HG03439 (cell line): ENCODE results near the gene NLGN1.
"Not testable (repeated sequence)": the region's sequence is repeated elsewhere in the genome, so short reads cannot be mapped to it uniquely, and the experiment has no call there.

Source experiments
- ATAC-seq: cut with Tn5 transposase; IDR thresholded peaks from one replicate; pipeline ENCODE4 v1.9.1; 2021; ENCODE audit warnings: mild to moderate bottlenecking, moderate library complexity; ENCODE audit not compliant: unreplicated experiment

The NLGN1 gene

GRCh38 chr3:173397161-173398110 is at the start of gene NLGN1:
Gene NLGN1 (plus strand): TSS chr3:173397744.
- ATAC-seq: no peak

DNA sequence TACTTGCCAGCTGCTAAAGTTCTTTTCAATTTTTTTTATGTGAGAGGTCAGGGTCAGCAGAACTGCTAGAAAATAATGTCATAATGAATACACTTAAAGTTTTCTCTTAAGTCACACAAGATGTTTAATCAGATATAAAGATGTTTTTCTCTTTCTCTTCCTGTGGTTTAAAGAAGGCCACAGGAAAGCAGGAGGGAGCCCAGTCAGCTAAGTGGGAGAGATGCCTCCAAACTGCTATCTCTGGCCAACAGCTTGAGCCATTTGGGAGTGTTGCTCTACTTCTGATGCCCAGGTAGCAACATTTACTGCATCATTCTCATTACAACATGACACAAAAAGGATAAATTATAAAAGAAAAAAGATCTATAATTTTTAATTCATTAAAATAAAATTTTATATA is 45.7 kb upstream of the NLGN1 start:
- no peak for ATAC-seq

DNA sequence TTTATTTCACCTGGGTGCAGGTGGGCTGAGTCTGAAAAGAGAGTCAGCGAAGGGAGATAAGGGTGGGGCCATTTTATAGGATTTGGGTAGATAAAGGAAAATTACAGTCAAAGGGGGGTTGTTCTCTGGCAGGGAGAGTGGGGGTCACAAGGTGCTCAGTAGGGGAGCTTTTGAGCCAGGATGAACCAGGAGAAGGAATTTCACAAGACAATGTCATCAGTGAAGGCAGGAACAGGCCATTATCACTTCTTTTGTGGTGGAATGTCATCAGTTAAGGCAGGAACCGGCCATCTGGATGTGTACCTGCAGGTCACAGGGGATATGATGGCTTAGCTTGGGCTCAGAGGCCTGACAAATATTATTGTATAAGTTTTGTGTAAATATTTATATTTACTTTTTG is 44.4 kb upstream of the NLGN1 start:
- not testable (repeated sequence) for ATAC-seq

GRCh38 chr3:173354124-173354523 is 43.4 kb upstream of the NLGN1 start:
- ATAC-seq: no peak

GRCh38 chr3:173371848-173372487 is 25.6 kb upstream of the NLGN1 start:
- ATAC-seq: no peak

- no peak for ATAC-seq
Measured at GRCh38 chr3:173380681-173381080, 16.9 kb upstream of the NLGN1 start.

GRCh38 chr3:173381936-173382335 is 15.6 kb upstream of the NLGN1 start:
- ATAC-seq: not testable (repeated sequence)

GRCh38 chr3:173395073-173395411 is 2.5 kb upstream of the NLGN1 start:
- ATAC-seq: peak; percentile 40

- peak; percentile 96 for ATAC-seq
Measured at GRCh38 chr3:173395412-173396181, 1.9 kb upstream of the NLGN1 start.

- no peak for ATAC-seq
Measured at GRCh38 chr3:173396191-173397041, 1.1 kb upstream of the NLGN1 start.

- ATAC-seq: no peak
Measured at GRCh38 chr3:173398111-173398479, 551 bp downstream of the NLGN1 start.

- ATAC-seq: no peak
Measured at GRCh38 chr3:173399044-173399443, 1.5 kb downstream of the NLGN1 start.

DNA sequence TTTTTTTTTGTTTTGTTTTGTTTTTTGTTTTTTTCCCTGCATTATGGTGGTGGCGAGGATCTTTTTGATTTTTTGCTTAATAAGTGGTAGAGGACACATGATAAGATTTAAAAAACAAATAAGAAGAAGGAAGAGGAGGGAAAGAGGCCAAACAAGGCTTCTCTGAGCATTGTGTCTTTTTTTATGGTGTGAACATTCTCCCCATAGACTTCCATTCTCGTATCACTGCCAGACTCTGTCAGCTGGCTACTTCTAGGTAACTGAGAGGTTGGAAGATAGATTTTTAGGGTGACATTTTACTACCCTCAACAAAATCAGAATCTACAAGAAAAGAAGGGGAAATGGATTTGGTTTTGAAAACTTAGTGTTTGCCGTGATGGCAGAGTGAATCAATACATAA is 3.8 kb downstream of the NLGN1 start:
- no peak for ATAC-seq

DNA sequence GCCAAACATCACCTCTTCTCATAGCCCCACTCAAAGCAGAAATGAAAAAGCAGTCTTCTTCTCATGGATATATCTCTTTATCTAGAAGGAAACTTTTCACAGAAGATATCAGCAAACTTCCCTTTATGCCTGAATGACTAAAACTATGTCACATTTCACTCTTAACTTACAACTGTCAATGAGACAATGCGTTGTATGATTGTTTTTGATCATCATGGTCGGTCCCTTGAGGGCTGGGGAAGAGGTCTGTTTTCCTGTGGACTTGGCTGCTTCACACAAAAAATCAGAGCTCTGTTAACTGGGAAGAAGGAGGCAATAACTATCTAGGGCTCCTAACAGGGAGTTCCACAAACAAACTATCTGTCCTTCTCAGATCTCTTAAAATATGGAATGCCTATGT is 5.1 kb downstream of the NLGN1 start:
- no peak for ATAC-seq

DNA sequence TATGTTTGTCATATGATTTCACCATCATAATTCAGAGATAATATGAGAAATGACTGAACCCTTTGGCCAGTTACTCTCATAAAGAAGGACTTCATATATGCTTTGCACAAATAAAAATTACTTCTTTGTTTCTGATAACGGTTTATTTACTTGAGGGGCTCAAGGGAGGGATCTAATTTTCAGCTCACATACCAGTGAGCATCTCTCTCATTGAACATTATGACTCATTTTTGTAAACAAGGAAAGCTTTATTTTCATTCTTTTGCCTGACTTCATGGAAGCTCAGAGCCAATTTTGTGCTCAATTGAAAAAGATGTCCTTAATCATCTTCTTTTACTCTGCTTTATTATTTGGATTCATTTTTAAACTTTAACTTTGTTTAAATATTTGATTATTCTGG is 5.8 kb downstream of the NLGN1 start:
- no peak for ATAC-seq

DNA sequence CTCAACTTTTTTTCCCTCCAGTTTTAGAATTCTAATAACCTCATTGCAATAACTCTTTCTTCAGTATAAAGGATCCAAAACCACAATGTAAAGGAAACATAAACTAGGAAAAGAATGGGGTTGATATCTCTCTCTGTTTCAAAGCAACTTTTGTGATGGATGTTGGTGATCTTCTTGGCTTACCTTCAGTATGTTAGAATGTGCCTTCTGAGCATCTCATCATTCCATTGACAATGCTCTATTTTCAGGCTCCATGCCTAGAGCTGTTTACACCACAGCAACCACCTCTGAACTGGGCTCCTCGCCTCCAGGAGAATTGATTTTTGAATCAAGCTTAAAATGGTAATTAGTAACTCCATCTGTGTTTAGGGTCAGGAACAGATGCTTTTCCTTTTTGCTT is 6.6 kb downstream of the NLGN1 start:
- ATAC-seq: no peak

DNA sequence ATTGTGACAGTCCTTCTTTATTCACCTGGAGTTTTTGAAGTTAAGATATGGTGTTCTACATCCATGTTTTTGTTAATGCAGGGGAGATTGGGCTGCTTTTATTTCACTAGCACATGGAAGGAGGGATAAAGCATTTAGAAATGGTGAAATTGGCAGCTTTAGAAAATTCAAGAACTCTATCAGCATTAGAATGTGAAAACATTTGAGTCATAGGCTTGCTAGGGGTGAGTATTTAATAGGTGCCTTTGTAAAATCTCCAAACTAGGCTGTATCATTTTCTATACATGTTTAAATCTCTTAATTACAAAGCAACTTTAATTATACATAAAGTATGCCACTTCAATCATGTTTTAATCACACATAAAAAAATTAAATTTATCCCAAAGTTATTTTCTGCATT is 12.9 kb downstream of the NLGN1 start:
- no peak for ATAC-seq

- ATAC-seq: no peak
Measured at GRCh38 chr3:173410849-173411248, 13.3 kb downstream of the NLGN1 start.

- ATAC-seq: no peak
Measured at GRCh38 chr3:173411375-173411973, 13.9 kb downstream of the NLGN1 start.

DNA sequence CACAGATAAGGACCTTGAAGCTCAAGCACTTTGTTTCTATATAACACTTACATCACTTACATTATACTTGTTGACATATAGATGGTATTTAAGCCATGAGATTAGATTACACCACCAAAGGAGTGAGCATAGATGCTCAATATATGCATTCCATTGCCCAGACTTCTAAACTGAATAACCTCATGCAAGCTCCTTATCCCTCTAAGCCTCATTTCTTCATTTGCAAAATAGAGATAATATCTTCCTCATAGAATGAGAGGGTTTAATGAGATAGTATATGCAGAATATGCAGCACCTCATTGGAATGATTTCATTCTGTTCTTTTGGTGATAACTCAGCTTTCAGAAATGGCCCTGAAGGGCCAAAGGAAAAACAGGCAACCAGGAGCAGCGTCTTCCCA is 18.5 kb downstream of the NLGN1 start:
- ATAC-seq: no peak
